GM19238 (cell line): ENCODE data around the gene HPGDS.
A peak's percentile ranks its signal among the peaks of the same experiment; 100 is the strongest.
"Not testable (repeated sequence)": the region's sequence is repeated elsewhere in the genome, so short reads cannot be mapped to it uniquely, and the experiment has no call there.

Source experiments
- DNase-seq: peaks from one replicate; pipeline ENCODE4 v3.0.0; 2011; ENCODE audit warnings: low spot score; ENCODE audit not compliant: insufficient read length

Gene HPGDS

DNA sequence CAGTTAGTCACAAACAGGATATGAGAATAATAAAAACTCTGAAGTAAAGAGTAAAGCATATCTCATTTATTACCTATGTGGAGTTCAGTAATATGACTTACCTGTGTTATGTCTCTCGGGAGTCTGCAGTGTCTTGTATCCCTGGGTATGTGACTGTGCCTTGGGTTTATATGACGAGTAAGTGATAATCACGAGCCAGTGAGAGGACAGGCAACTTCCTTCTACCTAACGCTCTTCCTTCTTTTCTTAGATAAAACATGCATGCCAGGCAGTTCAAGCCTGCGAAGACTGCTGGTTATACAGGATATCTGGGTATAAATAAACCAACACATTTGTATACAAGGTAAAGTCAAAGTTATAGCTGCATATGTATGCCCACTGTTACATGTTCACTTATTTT, at the start of gene HPGDS:
Gene HPGDS (minus strand): TSS at position 143 of the 400 bp plus-strand sequence. CDS start 8,207 bp downstream, outside the sequence.
- no peak for DNase-seq

DNA sequence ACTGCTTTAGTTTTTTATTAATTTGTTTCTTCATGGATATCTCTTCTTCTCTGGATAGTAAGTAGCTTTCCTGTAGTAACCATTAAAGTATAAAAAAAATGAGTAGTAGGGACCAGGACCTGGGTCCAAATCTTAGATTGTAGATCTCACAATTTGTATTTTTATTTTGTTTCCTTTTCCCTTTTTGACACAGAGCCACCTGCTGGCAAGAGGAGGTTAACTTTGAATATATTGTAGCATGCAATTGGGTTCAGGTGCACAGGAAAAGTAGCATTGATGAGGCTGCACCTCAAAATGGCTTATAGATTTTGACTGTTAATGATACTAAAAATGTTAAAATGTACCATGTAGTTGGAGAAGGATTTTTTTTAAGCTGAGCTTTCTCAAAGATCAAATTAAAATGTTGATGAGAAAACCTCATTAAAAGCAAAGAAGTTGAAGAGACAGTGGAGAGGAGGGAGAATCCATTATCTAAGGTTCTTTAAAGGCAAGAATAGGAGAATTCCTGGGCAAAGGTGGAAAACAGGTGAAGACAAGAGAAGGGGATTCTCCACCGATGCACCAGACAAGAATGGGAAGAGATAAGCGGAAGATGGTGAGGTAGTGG, 48.3 kb upstream of the HPGDS start:
- DNase-seq: peak; percentile 4

DNA sequence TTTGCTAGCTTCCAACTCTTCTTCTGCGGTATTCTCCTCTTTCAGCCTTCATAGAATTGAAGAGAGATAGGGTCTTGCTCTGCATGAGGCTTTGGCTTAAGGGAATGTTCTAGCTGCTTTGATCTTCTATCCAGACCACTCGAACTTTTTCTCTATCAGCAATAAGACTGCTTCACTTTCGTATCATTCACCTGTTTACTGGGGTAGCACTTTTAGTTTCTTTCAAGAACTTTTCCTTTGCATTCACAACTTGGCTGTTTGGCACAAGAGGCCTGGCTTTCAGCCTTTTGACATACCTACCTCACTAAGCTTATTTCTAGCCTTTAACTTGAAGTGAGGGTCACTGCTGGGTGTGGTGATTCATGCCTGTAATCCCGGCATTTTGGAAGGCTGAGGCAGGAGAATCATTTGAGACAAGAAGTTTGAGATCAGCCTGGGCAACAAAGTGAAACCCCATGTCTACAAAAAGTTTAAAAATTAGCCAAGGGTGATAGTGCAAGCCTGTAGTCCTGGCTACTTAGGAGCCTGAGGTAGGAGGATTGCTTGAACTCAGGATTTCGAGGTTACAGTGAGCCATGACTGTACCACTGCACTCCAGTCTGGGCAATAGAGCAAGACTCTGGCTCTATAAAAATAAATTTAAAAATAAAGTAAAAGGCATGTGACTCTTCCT, 47.1 kb upstream of the HPGDS start:
- DNase-seq: no peak

DNA sequence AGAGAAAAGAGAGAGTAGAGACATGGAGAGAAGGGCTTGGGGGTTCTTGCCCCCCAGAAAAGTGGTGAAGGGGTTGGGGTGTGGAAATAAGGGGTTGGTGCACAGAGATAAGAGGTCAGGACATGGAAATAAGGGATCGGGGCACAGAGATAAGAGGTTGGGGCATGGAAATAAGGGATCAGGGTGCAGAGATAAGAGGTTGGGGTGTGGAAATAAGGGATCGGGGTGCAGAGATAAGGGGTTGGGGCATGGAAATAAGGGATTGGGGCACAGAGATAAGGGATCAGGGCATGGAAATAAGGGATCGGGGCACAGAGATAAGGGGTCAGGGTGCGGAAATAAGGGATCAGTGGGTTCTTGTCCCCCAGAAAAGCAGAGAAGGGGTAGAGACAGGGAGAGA, 45.3 kb upstream of the HPGDS start:
- not testable (repeated sequence) for DNase-seq

DNA sequence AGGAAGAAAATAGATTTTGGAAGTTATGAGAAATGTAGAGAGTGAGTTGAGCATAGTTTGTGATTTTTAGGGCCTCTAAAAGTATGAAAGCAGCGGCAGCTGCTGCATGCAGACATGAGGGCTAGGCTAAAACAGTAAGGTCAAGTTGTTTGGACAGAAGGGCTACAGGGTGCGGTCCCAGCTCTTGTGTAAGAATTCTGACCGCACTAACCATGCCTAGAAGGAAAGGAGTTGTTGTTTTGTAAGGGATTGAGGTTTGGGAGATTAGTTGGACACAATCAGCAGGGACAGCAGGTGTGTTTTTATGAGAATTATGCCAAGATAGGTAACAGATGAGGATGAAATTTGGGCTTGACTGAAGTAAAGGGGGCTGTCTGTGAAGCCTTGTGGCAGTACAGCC, 42.8 kb upstream of the HPGDS start:
- not testable (repeated sequence) for DNase-seq

DNA sequence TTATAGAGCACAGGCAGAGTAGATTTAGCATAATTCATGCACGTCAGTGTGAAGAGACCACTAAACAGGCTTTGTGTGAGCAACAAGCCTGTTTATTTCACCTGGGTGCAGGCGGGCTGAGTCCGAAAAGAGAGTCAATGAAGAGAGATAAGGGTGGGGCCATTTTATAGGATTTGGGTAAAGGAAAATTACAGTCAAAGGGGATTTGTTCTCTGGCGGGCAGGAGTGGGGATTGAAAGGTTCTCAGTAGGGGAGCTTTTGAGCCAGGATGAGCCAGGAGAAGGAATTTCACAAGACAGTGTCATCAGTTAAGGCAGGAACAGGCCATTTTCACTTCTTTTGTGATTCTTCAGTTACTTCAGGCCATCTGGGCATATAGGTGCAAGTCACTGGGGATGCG, 40.3 kb upstream of the HPGDS start:
- not testable (repeated sequence) for DNase-seq

DNA sequence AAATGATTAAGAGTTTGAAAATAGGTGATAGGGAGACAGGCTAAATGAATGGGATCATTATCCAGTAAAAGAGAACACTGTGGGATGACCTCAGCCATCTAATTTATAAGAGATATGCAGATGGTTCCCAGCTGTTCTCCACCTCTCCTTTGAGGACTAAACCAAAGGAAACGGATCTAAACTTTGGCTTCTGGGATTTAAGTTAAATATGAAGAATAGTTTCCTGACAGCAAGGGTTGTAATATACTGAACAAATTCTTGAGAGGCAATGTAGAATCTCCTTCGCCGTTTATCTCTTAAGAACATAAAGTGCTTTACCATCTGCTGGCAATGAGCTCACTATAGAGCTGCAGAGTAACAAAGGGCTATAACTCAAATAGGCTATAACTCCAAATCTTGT, 35.4 kb upstream of the HPGDS start:
- DNase-seq: no peak

DNA sequence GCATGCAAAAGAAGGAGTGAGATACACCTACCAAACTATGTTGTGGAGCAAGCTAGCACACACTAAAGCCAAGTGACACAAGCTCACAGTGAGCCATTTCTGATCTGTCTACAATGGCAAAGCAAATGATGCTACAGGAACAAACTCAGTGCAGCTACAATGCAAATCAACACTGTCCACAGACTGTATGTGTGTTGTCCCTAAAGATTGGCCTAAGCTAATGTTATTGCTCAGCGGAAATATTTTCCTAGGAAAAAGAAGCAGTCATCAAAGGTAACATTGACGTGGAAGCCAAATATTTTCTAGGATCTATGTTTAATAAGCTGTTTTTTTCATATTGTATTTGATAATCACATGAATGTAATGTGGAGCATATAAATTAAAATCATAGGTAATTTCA, 34.7 kb upstream of the HPGDS start:
- DNase-seq: no peak

DNA sequence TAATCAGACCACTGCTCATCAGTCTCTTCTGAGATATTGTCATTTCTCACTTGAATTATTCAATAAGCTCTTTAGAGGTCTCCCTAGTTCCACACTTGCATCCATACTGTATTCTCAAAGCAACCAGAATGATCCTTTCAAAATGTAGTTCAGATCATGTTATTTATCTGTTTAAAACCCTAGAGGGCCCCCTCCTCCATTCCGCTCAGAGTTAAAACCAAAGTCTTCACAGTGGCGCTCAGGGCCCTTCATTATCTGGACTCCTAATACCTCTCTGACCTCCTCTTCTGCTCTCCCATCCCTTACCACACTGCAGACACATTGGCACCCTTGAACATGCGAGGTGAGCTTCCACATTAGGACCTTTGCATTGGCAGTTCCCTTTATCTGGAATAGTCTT, 32.7 kb upstream of the HPGDS start:
- DNase-seq: no peak

DNA sequence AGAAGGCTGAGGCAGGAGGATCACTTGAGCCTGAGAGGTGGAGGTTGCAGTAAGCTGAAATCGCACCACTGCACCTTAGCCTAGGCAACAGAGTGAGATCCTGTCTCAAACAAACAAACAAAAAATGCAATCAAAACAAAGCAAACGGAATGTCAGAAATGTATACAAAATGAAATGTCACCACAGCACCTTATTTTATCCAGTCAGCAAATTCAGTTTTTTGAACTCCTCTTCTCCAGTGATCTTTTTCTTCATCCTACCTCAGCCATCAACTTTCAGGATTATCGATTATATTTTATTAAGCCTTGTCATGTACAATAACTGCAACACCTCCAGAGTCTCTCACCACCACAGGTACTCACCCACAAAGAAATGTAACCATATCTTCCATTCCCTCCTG, 31.1 kb upstream of the HPGDS start:
- no peak for DNase-seq

DNA sequence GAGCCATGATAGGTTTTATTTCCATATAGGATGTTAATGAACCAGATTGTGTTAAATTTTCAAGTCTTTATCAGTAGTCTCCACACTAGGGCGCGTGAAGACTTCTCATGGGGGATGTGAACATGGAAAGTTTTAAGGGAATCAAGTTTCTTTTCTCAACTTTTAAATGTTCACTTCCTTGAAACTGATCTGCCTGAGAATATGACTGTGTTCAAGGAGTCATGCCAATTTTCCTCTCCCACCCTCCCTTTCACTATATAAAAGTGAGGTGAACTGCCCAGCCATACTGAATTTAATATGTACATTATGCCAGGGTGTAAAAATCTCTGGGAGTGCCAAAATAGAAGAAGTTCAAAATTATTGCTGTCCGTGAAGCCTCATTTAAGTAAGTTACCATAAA, 30.4 kb upstream of the HPGDS start:
- no peak for DNase-seq

DNA sequence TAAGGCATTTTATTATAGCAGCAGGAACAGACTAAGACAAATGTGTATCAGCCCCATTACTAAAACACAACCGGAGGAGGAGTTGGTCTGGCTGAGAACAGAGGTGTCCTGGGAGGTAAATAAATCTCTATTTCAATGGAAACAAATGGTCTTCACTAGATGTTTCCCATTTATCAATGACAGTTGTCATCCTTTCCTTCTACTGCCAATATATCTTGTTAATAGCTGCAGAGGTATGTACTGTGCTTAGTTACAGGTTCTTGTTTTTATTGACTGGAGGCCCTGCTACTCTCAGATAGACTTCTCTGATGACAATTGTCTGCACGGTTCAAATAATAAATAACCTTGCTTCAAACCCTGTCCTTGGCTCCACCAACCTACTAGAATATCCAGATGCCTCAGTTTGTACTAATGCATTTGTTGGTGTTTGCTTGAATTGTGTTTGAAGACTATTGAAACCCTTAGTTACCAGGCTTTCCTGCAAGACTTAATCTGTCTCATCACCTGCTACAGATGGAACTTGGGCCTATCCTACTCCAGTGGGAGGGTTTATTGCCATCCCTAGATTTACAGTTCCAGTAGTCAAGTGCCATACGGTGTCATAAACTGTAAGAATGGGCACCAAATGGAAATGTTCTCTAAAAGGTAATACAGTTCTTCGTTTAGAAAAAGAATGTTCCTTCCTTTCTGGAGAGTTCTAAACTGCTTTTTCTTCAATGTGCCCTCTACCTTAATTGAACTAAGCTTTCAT, 29.8 kb upstream of the HPGDS start:
- DNase-seq: no peak

DNA sequence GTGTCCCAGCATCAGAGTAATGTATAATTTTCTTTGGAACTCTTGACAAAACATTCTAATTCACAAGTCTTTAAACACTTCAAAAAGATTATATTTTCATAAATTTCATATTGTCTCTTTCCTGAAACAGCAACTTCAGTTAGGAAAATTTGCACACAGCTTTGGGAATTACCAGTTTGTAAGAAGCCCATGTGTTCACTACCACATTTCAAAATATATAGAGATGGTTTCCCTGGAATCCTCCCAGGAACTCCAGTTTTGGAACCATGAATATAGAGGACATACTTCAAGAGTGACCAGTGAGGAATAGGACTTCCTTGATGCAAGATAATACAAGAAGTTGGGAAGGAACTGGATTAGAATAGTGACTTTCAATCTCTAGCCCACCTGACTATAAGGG, 28.7 kb upstream of the HPGDS start:
- DNase-seq: no peak

DNA sequence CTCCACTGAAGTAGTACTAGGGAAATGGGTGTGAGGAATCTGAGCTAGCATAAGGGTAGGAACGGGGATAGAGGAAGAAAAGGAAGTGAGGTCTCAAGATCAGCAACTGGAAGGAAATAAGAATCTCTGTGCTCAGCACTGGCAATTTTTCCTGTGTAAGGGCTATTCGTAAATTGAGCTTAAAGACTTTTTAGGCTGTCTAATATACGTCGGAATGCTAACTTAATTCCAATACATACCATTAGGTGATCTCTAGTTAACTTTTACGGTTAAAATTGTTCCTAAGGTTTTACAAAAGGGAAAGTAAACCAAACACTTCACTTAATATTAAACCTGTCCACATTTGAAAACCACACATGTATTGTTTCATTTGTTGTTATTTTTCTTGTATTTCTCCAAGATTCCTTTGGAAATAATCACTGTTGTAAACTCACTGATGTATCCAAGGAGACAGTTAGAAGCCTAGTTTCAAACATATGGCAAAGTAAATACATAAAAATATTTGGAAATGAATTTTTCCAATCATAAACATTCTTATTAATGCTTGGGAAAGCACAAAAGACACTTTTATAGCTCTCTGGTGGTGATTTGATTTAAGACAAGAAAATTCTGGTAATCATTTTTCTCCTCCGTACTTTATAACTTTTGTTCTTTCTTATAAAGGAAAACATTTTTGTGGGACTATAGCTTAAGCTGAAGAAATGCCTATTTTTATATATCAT, 28.1 kb upstream of the HPGDS start:
- no peak for DNase-seq

DNA sequence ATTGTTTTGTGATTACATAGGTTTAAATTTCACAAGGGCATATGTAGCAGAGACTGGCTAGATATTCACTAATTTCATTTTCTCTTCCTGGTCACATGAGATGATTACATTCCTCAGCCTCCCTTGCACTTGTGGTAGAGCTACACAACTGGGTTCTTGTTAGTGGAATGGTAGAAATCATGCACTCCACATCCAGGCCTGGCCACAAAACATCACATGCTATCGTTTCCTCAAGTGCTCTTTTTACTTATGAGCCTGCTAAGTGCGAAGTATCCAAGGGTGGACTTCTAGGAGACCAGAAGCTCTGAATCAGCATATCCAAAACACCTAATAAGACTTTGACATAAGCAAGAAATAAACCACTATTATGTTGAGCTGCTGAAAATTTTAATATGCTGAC, 26.4 kb upstream of the HPGDS start:
- DNase-seq: no peak

DNA sequence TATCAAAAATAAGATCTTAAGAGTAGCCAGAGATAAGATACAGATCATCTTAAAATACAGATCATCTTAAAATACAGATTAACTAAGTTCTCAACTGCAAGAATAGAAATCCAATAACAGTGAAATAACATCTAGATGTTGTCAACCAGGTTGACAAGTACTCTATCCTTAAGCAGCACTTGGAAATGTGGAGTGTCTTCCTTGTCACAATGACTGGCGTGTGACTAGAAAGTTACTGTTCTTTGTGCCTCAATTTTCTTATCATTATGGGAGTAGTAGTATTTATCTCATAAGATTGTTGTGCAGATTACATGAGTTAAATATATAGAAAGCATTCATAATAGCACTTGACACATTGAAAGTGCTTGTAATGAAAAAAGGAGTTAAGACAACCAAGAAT, 25.8 kb upstream of the HPGDS start:
- no peak for DNase-seq

DNA sequence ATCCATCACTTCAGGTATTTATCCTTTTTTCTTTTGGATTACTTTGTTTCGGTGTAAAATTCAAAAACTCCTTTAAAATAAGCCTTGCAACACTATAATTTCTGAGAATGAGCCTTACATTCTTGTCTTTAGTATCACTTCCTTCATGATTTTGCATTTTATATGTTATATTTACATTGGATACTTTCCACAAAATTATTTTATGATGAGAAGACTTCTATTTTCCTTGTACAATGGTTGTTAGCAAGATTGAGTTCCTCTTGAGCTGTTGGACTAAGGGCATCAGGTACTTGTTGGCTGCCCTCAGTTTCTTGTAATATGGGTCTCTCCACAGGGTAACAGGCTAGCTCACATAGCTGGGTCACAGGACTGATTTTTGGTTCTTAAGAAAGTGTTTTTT, 22.7 kb upstream of the HPGDS start:
- DNase-seq: no peak

DNA sequence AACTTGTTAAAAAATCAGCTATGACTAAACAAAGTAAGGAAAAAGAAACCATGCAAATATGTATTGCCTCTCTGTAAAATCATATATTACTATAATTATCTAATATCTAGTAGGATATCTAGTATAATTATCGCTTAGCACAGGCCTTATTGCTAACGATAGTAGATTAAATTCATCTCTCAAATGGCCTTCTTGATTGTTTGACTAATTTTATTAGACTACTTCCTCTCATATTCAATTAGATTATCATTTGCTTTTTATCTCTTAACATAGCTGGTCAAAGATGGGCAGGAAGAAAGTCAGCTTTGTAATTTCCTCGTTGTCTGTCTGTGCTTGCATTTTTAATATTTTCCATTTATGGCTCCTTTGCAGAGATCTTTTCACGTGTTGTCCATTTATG, 21.9 kb upstream of the HPGDS start:
- no peak for DNase-seq

DNA sequence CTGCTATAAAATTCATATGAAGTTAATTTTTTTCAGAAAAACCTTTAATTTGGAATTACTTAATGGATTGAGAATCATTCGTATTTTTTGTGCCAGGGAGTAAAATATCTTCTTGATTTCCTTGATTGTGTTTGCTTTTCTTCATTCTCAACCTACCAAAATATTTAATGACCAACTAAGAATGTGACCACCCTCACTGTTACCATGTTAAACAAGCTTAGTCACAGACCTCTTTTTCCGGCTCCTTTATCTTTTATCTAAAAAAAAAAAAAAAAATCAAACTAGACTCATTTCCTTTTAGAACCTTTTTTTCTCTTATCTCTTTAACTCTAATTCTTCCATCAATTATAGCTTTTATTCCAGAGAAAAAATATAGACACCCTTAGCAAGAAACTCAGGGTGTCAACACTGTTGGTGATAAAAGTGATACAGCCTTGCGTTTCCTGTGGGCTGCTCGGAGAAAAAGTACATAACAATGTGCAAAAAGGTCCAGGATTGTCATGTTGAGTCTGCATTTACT, 20.6 kb upstream of the HPGDS start:
- no peak for DNase-seq

DNA sequence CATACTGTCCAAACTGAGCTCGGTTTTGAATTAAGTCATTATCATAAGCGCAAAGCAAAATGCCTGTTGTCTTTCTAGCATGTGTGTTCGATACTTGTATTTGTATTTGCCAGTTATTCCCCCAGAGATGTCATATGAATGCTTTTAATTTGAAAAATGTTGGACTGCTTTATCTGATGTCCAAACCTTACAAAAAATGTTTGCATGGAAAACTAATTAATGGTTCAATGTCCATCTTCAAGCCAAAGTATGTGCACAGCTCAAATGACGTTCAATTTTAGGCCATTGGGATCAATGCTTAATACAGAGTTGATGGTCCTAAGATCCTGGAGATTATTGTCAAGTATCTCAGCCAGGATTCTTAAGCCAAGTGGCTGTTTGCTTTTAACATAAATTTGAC, 17.2 kb upstream of the HPGDS start:
- no peak for DNase-seq

DNA sequence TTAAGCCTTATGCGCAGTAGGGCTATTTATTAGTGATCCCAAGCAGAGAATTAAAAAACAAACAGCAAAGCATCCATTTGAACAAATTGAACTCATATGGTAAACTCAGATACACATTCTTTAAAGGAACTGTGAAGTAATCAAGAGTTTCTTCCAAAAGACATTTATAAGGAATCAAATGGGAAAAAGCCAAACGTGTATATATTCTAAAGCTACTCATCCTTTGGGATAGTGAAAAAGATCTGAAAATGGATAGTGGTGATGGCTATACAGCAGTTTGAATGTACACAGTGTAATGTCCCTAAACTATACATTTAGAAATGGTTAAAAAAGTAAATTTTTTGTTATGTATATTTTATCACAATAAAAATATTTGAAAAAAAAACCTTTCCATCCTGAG, 16.6 kb upstream of the HPGDS start:
- DNase-seq: no peak

DNA sequence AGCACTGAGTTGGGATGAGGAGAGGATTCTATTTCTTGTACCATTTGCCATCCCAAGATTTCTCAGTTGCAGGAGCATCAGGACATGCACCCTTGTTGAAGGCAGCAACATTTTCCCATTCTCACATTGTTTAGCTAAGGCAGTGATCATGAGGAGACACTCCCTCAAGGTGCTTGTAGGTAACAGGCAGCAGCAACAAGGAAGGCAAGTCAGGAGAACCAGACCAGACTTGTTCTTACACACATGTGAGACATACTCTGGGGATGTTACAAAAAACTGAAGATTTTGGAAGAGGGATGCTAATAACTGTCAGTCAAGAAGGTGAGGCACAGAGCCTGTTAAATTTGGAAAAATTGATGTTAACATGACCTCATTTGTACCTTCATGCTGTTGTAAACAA, 15.5 kb upstream of the HPGDS start:
- no peak for DNase-seq
